ENCODE measurements around the gene RPS19.

GRCh38 chr19:41871573-41872383 is 11.7 kb downstream of the RPS19 start:
- peak; percentile 84; the same call in 1 of the 2 replicates for TF ChIP-seq POLR2A (IDR thresholded peaks at IDR 0.05; ENCODE audit: low read depth, low read length)
- TF ChIP-seq SPI1 (IDR thresholded peaks at IDR 0.05; ENCODE audit: low read depth, low read length) = peak; percentile 47; the same call in 1 of the 2 replicates
- TF ChIP-seq POLR2AphosphoS5 (IDR thresholded peaks at IDR 0.05; ENCODE audit: low read depth, low read length) = peak; percentile 97
- TF ChIP-seq TAF1 (IDR thresholded peaks at IDR 0.05; ENCODE audit: low read depth, low read length) = no peak

All from GM12891 (cell line).